WI38 (cell line): ENCODE results near the gene MYRIP.
"Not testable (repeated sequence)": the region's sequence is repeated elsewhere in the genome, so short reads cannot be mapped to it uniquely, and the experiment has no call there.

Experiments used
- H3K4me3 ChIP-seq: 2 replicates; pipeline ENCODE4 v1.5.1; 2011; ENCODE audit warnings: low read depth, mild to moderate bottlenecking, control low read depth, low read length
- TF ChIP-seq, protein P1 (sequence below): IDR thresholded peaks from 2 replicates; pipeline ENCODE4 v1.5.1; 2012; ENCODE audit warnings: low read depth, mild to moderate bottlenecking, control low read depth, low read length

Gene MYRIP

GRCh38 chr3:40057077-40057476 lies 247.7 kb downstream of the MYRIP start:
- no peak overlapping the region for H3K4me3 ChIP-seq
- TF ChIP-seq, protein P1, sequence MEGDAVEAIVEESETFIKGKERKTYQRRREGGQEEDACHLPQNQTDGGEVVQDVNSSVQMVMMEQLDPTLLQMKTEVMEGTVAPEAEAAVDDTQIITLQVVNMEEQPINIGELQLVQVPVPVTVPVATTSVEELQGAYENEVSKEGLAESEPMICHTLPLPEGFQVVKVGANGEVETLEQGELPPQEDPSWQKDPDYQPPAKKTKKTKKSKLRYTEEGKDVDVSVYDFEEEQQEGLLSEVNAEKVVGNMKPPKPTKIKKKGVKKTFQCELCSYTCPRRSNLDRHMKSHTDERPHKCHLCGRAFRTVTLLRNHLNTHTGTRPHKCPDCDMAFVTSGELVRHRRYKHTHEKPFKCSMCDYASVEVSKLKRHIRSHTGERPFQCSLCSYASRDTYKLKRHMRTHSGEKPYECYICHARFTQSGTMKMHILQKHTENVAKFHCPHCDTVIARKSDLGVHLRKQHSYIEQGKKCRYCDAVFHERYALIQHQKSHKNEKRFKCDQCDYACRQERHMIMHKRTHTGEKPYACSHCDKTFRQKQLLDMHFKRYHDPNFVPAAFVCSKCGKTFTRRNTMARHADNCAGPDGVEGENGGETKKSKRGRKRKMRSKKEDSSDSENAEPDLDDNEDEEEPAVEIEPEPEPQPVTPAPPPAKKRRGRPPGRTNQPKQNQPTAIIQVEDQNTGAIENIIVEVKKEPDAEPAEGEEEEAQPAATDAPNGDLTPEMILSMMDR: no peak

GRCh38 chr3:40057786-40058185 lies 248.4 kb downstream of the MYRIP start:
- H3K4me3 ChIP-seq: no peak overlapping the region
- TF ChIP-seq, protein P1: no peak

DNA sequence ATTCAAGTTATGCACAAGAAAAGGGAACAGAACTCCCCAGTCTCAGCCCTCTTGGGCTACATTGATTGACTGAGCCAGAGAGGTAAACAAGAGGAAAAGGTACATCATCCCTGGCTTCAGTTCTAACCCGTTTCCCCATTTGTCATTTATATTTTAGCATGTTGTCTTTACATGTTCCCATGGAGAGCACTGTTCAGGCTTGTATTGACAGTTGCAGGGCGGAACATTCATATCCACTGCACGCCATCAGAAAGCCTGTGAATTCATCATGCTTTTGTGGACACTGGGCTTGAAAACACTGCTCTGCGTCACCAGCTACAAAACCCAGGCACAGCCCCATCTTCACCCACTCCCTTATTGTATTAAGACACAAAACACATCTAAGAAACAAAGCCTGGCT lies 259.2 kb downstream of the MYRIP start:
- H3K4me3 ChIP-seq: no peak overlapping the region
- TF ChIP-seq, protein P1: no peak

- TF ChIP-seq, protein P1: no peak
These were observed 261.4 kb downstream of the MYRIP start for GRCh38 chr3:40070816-40071215.

GRCh38 chr3:40071683-40072238 lies 262.4 kb downstream of the MYRIP start:
- TF ChIP-seq, protein P1: no peak
- no peak overlapping the region for H3K4me3 ChIP-seq

More at GRCh38 chr3:40070816-40071215, 261.4 kb downstream of the MYRIP start:
- H3K4me3 ChIP-seq: no peak overlapping the region

GRCh38 chr3:40073310-40074007 lies 264.1 kb downstream of the MYRIP start:
- H3K4me3 ChIP-seq: no peak overlapping the region
- TF ChIP-seq, protein P1: no peak

- H3K4me3 ChIP-seq: not testable (repeated sequence)
These were observed 267.7 kb downstream of the MYRIP start for GRCh38 chr3:40077139-40077538.

- not testable (repeated sequence) for H3K4me3 ChIP-seq
These were observed 268.6 kb downstream of the MYRIP start for GRCh38 chr3:40077828-40078492.
